OCI-LY1 (cell line): ENCODE data around the gene MAP2.

Source experiments
- EZH2 ChIP-seq: fragments of 200-600 bp; sonication (generic), shearing (Covaris generic); IDR thresholded peaks from 2 replicates; pipeline ENCODE4 v1.8.0; 2017; ENCODE audit warnings: borderline replicate concordance, mixed run types, mild to moderate bottlenecking, antibody characterized with exemption, low read length, moderate library complexity, mixed read lengths
- TF ChIP-seq, protein P1 (sequence below): fragments of 200-600 bp; sonication (generic), shearing (Covaris generic); IDR thresholded peaks from 2 replicates; pipeline ENCODE4 v1.5.1; 2017; ENCODE audit warnings: mild to moderate bottlenecking, antibody characterized with exemption, low read length, moderate library complexity, mixed read lengths

GRCh38 chr2:209501579-209501978, 77.7 kb downstream of the MAP2 start:
- TF ChIP-seq, protein P1, sequence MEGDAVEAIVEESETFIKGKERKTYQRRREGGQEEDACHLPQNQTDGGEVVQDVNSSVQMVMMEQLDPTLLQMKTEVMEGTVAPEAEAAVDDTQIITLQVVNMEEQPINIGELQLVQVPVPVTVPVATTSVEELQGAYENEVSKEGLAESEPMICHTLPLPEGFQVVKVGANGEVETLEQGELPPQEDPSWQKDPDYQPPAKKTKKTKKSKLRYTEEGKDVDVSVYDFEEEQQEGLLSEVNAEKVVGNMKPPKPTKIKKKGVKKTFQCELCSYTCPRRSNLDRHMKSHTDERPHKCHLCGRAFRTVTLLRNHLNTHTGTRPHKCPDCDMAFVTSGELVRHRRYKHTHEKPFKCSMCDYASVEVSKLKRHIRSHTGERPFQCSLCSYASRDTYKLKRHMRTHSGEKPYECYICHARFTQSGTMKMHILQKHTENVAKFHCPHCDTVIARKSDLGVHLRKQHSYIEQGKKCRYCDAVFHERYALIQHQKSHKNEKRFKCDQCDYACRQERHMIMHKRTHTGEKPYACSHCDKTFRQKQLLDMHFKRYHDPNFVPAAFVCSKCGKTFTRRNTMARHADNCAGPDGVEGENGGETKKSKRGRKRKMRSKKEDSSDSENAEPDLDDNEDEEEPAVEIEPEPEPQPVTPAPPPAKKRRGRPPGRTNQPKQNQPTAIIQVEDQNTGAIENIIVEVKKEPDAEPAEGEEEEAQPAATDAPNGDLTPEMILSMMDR: no peak
- no peak for TF ChIP-seq EZH2
